ENCODE measurements around the gene CCDC15.

GRCh38 chr11:125088576-125089455, 134.8 kb downstream of the CCDC15 start:
- TF ChIP-seq ZNF660 (tag by site-specific recombination; IDR thresholded peaks at IDR 0.05) = no peak
- TF ChIP-seq, protein P1, sequence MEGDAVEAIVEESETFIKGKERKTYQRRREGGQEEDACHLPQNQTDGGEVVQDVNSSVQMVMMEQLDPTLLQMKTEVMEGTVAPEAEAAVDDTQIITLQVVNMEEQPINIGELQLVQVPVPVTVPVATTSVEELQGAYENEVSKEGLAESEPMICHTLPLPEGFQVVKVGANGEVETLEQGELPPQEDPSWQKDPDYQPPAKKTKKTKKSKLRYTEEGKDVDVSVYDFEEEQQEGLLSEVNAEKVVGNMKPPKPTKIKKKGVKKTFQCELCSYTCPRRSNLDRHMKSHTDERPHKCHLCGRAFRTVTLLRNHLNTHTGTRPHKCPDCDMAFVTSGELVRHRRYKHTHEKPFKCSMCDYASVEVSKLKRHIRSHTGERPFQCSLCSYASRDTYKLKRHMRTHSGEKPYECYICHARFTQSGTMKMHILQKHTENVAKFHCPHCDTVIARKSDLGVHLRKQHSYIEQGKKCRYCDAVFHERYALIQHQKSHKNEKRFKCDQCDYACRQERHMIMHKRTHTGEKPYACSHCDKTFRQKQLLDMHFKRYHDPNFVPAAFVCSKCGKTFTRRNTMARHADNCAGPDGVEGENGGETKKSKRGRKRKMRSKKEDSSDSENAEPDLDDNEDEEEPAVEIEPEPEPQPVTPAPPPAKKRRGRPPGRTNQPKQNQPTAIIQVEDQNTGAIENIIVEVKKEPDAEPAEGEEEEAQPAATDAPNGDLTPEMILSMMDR (tag by site-specific recombination; IDR thresholded peaks at IDR 0.05) = no peak
- TF ChIP-seq, protein P2, sequence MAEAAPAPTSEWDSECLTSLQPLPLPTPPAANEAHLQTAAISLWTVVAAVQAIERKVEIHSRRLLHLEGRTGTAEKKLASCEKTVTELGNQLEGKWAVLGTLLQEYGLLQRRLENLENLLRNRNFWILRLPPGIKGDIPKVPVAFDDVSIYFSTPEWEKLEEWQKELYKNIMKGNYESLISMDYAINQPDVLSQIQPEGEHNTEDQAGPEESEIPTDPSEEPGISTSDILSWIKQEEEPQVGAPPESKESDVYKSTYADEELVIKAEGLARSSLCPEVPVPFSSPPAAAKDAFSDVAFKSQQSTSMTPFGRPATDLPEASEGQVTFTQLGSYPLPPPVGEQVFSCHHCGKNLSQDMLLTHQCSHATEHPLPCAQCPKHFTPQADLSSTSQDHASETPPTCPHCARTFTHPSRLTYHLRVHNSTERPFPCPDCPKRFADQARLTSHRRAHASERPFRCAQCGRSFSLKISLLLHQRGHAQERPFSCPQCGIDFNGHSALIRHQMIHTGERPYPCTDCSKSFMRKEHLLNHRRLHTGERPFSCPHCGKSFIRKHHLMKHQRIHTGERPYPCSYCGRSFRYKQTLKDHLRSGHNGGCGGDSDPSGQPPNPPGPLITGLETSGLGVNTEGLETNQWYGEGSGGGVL (tag by site-specific recombination; IDR thresholded peaks at IDR 0.05) = no peak
- no peak for TF ChIP-seq ZBTB1 (tag by site-specific recombination; IDR thresholded peaks at IDR 0.05)
- TF ChIP-seq YY1 (tag by site-specific recombination; IDR thresholded peaks at IDR 0.05) = no peak
- no peak for TF ChIP-seq ZNF837 (tag by site-specific recombination; IDR thresholded peaks at IDR 0.05)
- TF ChIP-seq, protein P3, sequence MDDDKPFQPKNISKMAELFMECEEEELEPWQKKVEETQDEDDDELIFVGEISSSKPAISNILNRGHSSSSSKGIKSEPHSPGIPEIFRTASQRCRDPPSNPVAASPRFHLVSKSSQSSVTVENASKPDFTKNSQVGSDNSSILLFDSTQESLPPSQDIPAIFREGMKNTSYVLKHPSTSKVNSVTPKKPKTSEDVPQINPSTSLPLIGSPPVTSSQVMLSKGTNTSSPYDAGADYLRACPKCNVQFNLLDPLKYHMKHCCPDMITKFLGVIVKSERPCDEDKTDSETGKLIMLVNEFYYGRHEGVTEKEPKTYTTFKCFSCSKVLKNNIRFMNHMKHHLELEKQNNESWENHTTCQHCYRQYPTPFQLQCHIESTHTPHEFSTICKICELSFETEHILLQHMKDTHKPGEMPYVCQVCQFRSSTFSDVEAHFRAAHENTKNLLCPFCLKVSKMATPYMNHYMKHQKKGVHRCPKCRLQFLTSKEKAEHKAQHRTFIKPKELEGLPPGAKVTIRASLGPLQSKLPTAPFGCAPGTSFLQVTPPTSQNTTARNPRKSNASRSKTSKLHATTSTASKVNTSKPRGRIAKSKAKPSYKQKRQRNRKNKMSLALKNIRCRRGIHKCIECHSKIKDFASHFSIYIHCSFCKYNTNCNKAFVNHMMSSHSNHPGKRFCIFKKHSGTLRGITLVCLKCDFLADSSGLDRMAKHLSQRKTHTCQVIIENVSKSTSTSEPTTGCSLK (tag by site-specific recombination; IDR thresholded peaks at IDR 0.05) = no peak
- no peak for TF ChIP-seq TCF7L2 (IDR thresholded peaks at IDR 0.05; ENCODE audit: borderline replicate concordance, low read depth, low read length)
- TF ChIP-seq ZNF623 (tag by site-specific recombination; IDR thresholded peaks at IDR 0.05) = no peak
- TF ChIP-seq, protein P4, sequence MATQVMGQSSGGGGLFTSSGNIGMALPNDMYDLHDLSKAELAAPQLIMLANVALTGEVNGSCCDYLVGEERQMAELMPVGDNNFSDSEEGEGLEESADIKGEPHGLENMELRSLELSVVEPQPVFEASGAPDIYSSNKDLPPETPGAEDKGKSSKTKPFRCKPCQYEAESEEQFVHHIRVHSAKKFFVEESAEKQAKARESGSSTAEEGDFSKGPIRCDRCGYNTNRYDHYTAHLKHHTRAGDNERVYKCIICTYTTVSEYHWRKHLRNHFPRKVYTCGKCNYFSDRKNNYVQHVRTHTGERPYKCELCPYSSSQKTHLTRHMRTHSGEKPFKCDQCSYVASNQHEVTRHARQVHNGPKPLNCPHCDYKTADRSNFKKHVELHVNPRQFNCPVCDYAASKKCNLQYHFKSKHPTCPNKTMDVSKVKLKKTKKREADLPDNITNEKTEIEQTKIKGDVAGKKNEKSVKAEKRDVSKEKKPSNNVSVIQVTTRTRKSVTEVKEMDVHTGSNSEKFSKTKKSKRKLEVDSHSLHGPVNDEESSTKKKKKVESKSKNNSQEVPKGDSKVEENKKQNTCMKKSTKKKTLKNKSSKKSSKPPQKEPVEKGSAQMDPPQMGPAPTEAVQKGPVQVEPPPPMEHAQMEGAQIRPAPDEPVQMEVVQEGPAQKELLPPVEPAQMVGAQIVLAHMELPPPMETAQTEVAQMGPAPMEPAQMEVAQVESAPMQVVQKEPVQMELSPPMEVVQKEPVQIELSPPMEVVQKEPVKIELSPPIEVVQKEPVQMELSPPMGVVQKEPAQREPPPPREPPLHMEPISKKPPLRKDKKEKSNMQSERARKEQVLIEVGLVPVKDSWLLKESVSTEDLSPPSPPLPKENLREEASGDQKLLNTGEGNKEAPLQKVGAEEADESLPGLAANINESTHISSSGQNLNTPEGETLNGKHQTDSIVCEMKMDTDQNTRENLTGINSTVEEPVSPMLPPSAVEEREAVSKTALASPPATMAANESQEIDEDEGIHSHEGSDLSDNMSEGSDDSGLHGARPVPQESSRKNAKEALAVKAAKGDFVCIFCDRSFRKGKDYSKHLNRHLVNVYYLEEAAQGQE (tag by site-specific recombination; IDR thresholded peaks at IDR 0.05) = no peak
- TF ChIP-seq, protein P5, sequence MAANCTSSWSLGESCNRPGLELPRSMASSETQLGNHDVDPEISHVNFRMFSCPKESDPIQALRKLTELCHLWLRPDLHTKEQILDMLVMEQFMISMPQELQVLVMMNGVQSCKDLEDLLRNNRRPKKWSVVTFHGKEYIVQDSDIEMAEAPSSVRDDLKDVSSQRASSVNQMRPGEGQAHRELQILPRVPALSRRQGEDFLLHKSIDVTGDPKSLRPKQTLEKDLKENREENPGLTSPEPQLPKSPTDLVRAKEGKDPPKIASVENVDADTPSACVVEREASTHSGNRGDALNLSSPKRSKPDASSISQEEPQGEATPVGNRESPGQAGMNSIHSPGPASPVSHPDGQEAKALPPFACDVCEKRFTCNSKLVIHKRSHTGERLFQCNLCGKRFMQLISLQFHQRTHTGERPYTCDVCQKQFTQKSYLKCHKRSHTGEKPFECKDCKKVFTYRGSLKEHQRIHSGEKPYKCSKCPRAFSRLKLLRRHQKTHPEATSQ (tag by site-specific recombination; IDR thresholded peaks at IDR 0.05) = no peak
- TF ChIP-seq PATZ1 (tag by site-specific recombination; IDR thresholded peaks at IDR 0.05) = no peak
- TF ChIP-seq GLI2 (tag by site-specific recombination; IDR thresholded peaks at IDR 0.05; ENCODE audit: borderline replicate concordance, low read depth) = no peak

Data from HEK293 (cell line).